ENCODE results near the gene XDH.

GRCh38 chr2:31312898-31313297 is 101.6 kb downstream of the XDH start:
- no peak for TF ChIP-seq POLR2A (IDR thresholded peaks at IDR 0.05)
- TF ChIP-seq CTCF (IDR thresholded peaks at IDR 0.05), result no peak
- no peak for TF ChIP-seq EP300 (IDR thresholded peaks at IDR 0.05)
